Thyroid gland (tissue), 4 donors: ENCODE measurements around the gene MALAT1. TPM values are rescaled to one million over a fixed set of nuclear protein-coding genes. Genes with fewer than 3 reads are reported as not detected.

ENCODE experiments used
- DNase-seq, 2 donors: peaks; one replicate each; pipeline ENCODE4 v3.0.0-alpha.2; 2019
- H3K27ac ChIP-seq, 3 donors: fragments of 200-600 bp; sonication (generic); 1 replicate in 2 of 3; 2 replicates in 1 of 3; pipeline ENCODE4 v1.5.1; 2016 to 2019; ENCODE audit warnings: mild to moderate bottlenecking in 1 of 3, moderate library complexity in 1 of 3
- H3K27me3 ChIP-seq: fragments of 200-600 bp; sonication (generic); one replicate; pipeline ENCODE4 v1.5.1; 2019
- H3K36me3 ChIP-seq, 2 donors: fragments of 200-600 bp; sonication (generic); one replicate each; pipeline ENCODE4 v1.5.1; 2016 to 2019
- H3K4me1 ChIP-seq, 2 donors: fragments of 200-600 bp; sonication (generic); one replicate each; pipeline ENCODE4 v1.5.1; 2017 to 2019
- H3K4me3 ChIP-seq, 3 donors: fragments of 200-600 bp; sonication (generic); replicated peaks in 1 of 3; 1 replicate in 2 of 3; 2 replicates in 1 of 3; pipeline ENCODE4 v1.5.1; 2016; ENCODE audit warnings: mild to moderate bottlenecking in 1 of 3
- H3K9me3 ChIP-seq: fragments of 200-600 bp; sonication (generic); one replicate; pipeline ENCODE4 v1.5.1; 2017
- POLR2A ChIP-seq, 2 donors: fragments of 450-650 bp; IDR thresholded peaks; one replicate each; pipeline ENCODE4 v1.6.1; 2017; ENCODE audit warnings: antibody characterized with exemption in 2 of 2, mild to moderate bottlenecking in 2 of 2, moderate library complexity in 1 of 2
- WGBS, 2 donors: methylation state at CpG; one replicate each; pipeline ENCODE4 v1.1.5; 2017; 5-methylcytosine and 5-hydroxymethylcytosine counted together
- intact Hi-C: fragments of 100-400 bp; cut with DNase I; formaldehyde crosslinking; loops from one replicate; pipeline ENCODE4 v1.15.1; 2023
- total RNA-seq, 4 donors: library from RNA; depleted of rRNA; stranded (reverse); fragments of >200 nt; gene quantifications; one replicate each; pipeline ENCODE4 v1.2.3, GENCODE V29; 2016
- TF ChIP-seq, protein P1 (sequence below), 6 experiments: fragments of 200-600 bp in 3 of 6; fragments of 450-650 bp in 3 of 6; sonication (generic) in 3 of 6; IDR thresholded peaks; one replicate each; pipeline ENCODE4 v1.5.1; 2016 to 2019; ENCODE audit warnings: antibody characterized with exemption in 6 of 6, mild to moderate bottlenecking in 2 of 6, inconsistent platforms in 1 of 6, moderate library complexity in 1 of 6

MALAT1 gene
- total RNA-seq, 4 donors from 2014 or later, result 20,994 to 36,233 (median 26,043) TPM

GRCh38 chr11:65503368-65503948 is 4.6 kb downstream of the MALAT1 start:
- no peak for DNase-seq
- 1% methylated on average over 3 of the region's 3 CpGs for WGBS, 2 donors
- intact Hi-C loops, result no loop called here
- no peaks in the 10 kb centered on the region for H3K9me3 ChIP-seq
- peaks cover 62 to 65% of the 10 kb centered on the region in 2 donors for H3K36me3 ChIP-seq
- TF ChIP-seq, protein P1, sequence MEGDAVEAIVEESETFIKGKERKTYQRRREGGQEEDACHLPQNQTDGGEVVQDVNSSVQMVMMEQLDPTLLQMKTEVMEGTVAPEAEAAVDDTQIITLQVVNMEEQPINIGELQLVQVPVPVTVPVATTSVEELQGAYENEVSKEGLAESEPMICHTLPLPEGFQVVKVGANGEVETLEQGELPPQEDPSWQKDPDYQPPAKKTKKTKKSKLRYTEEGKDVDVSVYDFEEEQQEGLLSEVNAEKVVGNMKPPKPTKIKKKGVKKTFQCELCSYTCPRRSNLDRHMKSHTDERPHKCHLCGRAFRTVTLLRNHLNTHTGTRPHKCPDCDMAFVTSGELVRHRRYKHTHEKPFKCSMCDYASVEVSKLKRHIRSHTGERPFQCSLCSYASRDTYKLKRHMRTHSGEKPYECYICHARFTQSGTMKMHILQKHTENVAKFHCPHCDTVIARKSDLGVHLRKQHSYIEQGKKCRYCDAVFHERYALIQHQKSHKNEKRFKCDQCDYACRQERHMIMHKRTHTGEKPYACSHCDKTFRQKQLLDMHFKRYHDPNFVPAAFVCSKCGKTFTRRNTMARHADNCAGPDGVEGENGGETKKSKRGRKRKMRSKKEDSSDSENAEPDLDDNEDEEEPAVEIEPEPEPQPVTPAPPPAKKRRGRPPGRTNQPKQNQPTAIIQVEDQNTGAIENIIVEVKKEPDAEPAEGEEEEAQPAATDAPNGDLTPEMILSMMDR (IDR thresholded peaks at IDR 0.05), result no peak
- TF ChIP-seq POLR2A (IDR thresholded peaks at IDR 0.05), result peak in 1 of 2 donors; percentile 38
- peak overlapping the region; percentile 29 to 82 (median 76) for H3K4me3 ChIP-seq
- peak overlapping the region; percentile 99 to 100 (median 100) for H3K27ac ChIP-seq
- peaks cover 14 to 22% of the 10 kb centered on the region in 2 donors for H3K4me1 ChIP-seq
- no peaks in the 10 kb centered on the region for H3K27me3 ChIP-seq

- no peaks in the 10 kb centered on the region for H3K9me3 ChIP-seq
- H3K36me3 ChIP-seq, result peaks cover 62 to 65% of the 10 kb centered on the region in 2 donors
- H3K27me3 ChIP-seq, result no peaks in the 10 kb centered on the region
- 0 to 1% methylated on average over 3 of the region's 3 CpGs for WGBS, 2 donors
- peak overlapping the region; percentile 99 to 100 (median 100) for H3K27ac ChIP-seq
- peaks cover 19 to 27% of the 10 kb centered on the region in 2 donors for H3K4me1 ChIP-seq
- intact Hi-C loops, result no loop called here
- peak overlapping the region; percentile 22 to 82 (median 76) for H3K4me3 ChIP-seq
- peak in 1 of 2 donors; percentile 28 for TF ChIP-seq POLR2A (IDR thresholded peaks at IDR 0.05)
- TF ChIP-seq, protein P1 (IDR thresholded peaks at IDR 0.05), result no peak
- no peak for DNase-seq
Observed at GRCh38 chr11:65503949-65504673, 5.3 kb downstream of the MALAT1 start.

- peaks cover 62 to 65% of the 10 kb centered on the region in 2 donors for H3K36me3 ChIP-seq
- intact Hi-C loops, result no loop called here
Observed at GRCh38 chr11:65504674-65505465, 6.0 kb downstream of the MALAT1 start.

GRCh38 chr11:65505466-65506289 is 6.8 kb downstream of the MALAT1 start:
- intact Hi-C loops, result no loop called here
- WGBS, 2 donors, result 8% methylated on average over 11 to 12 of the region's 12 CpGs

More at GRCh38 chr11:65504674-65505465, 6.0 kb downstream of the MALAT1 start:
- Histone ChIP-seq H3K4me3 (peak overlapping the region; percentile 22 to 82 (median 76)), H3K4me1 (peaks cover 19 to 27% of the 10 kb centered on the region in 2 donors), H3K27me3 (no peaks in the 10 kb centered on the region), H3K9me3 (no peaks in the 10 kb centered on the region), H3K27ac (peak overlapping the region; percentile 99 to 100 (median 100))
- no peak for DNase-seq
- WGBS, 2 donors, result 0 to 1% methylated on average over 8 of the region's 8 CpGs
- TF ChIP-seq, protein P1 (IDR thresholded peaks at IDR 0.05), result peak in 1 of 6 experiments; percentile 10
- peak in 1 of 2 donors; percentile 53 for TF ChIP-seq POLR2A (IDR thresholded peaks at IDR 0.05)

More at GRCh38 chr11:65505466-65506289, 6.8 kb downstream of the MALAT1 start:
- Histone ChIP-seq H3K27ac (peak overlapping the region; percentile 99 to 100 (median 100)), H3K36me3 (peaks cover 59% of the 10 kb centered on the region in 2 donors), H3K4me1 (peaks cover 19 to 27% of the 10 kb centered on the region in 2 donors), H3K9me3 (no peaks in the 10 kb centered on the region), H3K4me3 (peak overlapping the region; percentile 22 to 82 (median 76)), H3K27me3 (no peaks in the 10 kb centered on the region)
- peak in 1 of 2 donors; percentile 25 for DNase-seq
- peak in 1 of 2 donors; percentile 6 for TF ChIP-seq POLR2A (IDR thresholded peaks at IDR 0.05)
- TF ChIP-seq, protein P1 (IDR thresholded peaks at IDR 0.05), result no peak
